ENCODE data around the gene DENND1A. TPM values are rescaled to one million over a fixed set of nuclear protein-coding genes. Genes with fewer than 3 reads are reported as not detected.

Gene DENND1A
- total RNA-seq, 1 donor from 2014 or later: 48.1 TPM

DNA sequence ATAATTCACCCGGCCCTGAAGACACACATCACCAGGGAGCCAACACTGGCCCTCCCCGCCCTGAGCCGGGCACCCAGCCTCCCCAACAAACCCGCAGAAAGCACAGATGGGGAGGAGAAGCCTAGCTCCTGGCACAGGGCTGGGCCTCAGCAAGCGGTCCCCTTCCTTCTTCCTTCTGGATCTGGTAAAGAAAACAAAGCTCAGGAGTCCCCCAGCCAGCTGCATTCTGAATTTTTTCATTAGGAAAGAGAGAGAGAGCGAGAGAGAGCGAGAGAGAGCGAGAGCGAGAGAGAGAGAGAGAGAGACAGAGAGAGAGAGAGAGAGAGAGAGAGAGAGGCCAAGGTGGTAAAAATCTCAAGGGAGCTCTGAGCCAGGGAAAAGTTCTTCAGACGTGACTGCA lies 378.2 kb downstream of the DENND1A start:
- TF ChIP-seq EZH2phosphoT487 (IDR thresholded peaks at IDR 0.05) (no peak), EZH2 (IDR thresholded peaks at IDR 0.05) (no peak)
- TF ChIP-seq, protein P1, sequence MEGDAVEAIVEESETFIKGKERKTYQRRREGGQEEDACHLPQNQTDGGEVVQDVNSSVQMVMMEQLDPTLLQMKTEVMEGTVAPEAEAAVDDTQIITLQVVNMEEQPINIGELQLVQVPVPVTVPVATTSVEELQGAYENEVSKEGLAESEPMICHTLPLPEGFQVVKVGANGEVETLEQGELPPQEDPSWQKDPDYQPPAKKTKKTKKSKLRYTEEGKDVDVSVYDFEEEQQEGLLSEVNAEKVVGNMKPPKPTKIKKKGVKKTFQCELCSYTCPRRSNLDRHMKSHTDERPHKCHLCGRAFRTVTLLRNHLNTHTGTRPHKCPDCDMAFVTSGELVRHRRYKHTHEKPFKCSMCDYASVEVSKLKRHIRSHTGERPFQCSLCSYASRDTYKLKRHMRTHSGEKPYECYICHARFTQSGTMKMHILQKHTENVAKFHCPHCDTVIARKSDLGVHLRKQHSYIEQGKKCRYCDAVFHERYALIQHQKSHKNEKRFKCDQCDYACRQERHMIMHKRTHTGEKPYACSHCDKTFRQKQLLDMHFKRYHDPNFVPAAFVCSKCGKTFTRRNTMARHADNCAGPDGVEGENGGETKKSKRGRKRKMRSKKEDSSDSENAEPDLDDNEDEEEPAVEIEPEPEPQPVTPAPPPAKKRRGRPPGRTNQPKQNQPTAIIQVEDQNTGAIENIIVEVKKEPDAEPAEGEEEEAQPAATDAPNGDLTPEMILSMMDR (IDR thresholded peaks at IDR 0.05): no peak
- H3K79me2 ChIP-seq (ENCODE audit: low read depth): no peaks in the 10 kb centered on the region
- Mint-ChIP-seq H3K27ac (no peak overlapping the region), H3K4me3 (peak overlapping the region; percentile 22), H3K27me3 (ENCODE audit: insufficient read depth, low read depth) (peaks cover 2% of the 10 kb centered on the region), H3K36me3 (no peaks in the 10 kb centered on the region), H3K4me1 (peaks cover 31% of the 10 kb centered on the region), H3K9me3 (no peaks in the 10 kb centered on the region)
- H3K27ac ChIP-seq: no peak overlapping the region
- no peaks in the 10 kb centered on the region for H3K27me3 ChIP-seq
- H2AFZ ChIP-seq (replicated peaks): no peak overlapping the region
- H3K9me3 ChIP-seq (ENCODE audit: low read depth): no peaks in the 10 kb centered on the region
- DNase-seq (ENCODE audit: low spot score): no peak
- no peaks in the 10 kb centered on the region for H4K20me1 ChIP-seq (ENCODE audit: low read depth)
- H3K4me3 ChIP-seq: no peak overlapping the region
- H3F3A ChIP-seq (ENCODE audit: low read depth): peaks cover 20% of the 10 kb centered on the region
- H3K36me3 ChIP-seq: no peaks in the 10 kb centered on the region
- peaks cover 34% of the 10 kb centered on the region for H3K4me1 ChIP-seq
- H3K9ac ChIP-seq: no peak overlapping the region
- peak overlapping the region; percentile 61 for H3K4me2 ChIP-seq

DNA sequence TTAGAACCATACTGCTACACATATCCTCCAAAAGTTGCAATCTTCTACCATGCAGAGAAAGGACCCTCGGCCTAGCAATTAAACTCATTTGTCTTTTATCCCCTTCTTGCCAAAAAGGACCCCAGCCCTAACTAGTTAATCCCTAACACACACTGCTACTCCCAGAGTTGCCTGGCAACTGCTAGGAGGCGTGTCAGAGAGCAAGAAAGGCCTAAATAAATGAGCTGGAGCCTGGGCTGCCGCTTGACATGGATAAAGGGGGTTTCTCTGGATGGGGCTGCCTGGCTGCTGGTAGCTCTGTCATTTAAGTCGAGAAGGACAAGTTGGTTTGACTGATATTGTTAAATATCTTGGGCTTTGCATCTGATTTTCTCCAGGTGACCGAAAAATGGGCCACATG lies 379.1 kb downstream of the DENND1A start:
- Mint-ChIP-seq H3K4me3 (peak overlapping the region; percentile 71), H3K9me3 (no peaks in the 10 kb centered on the region), H3K36me3 (no peaks in the 10 kb centered on the region), H3K27ac (peak overlapping the region; percentile 21), H3K27me3 (ENCODE audit: insufficient read depth, low read depth) (peaks cover 5% of the 10 kb centered on the region), H3K4me1 (peaks cover 31% of the 10 kb centered on the region)
- H3F3A ChIP-seq (ENCODE audit: low read depth): peaks cover 20% of the 10 kb centered on the region
- H3K4me1 ChIP-seq: peaks cover 34% of the 10 kb centered on the region
- no peaks in the 10 kb centered on the region for H3K27me3 ChIP-seq
- H3K4me2 ChIP-seq: peak overlapping the region; percentile 61
- H3K9ac ChIP-seq: no peak overlapping the region
- H3K79me2 ChIP-seq (ENCODE audit: low read depth): no peaks in the 10 kb centered on the region
- H3K4me3 ChIP-seq: peak overlapping the region; percentile 8
- DNase-seq (ENCODE audit: low spot score): peak; percentile 91
- no peak overlapping the region for H2AFZ ChIP-seq (replicated peaks)
- TF ChIP-seq EZH2phosphoT487 (IDR thresholded peaks at IDR 0.05) (no peak), EZH2 (IDR thresholded peaks at IDR 0.05) (no peak)
- TF ChIP-seq, protein P1 (IDR thresholded peaks at IDR 0.05): no peak
- no peaks in the 10 kb centered on the region for H3K9me3 ChIP-seq (ENCODE audit: low read depth)
- no peaks in the 10 kb centered on the region for H4K20me1 ChIP-seq (ENCODE audit: low read depth)
- H3K27ac ChIP-seq: no peak overlapping the region
- no peaks in the 10 kb centered on the region for H3K36me3 ChIP-seq

DNA sequence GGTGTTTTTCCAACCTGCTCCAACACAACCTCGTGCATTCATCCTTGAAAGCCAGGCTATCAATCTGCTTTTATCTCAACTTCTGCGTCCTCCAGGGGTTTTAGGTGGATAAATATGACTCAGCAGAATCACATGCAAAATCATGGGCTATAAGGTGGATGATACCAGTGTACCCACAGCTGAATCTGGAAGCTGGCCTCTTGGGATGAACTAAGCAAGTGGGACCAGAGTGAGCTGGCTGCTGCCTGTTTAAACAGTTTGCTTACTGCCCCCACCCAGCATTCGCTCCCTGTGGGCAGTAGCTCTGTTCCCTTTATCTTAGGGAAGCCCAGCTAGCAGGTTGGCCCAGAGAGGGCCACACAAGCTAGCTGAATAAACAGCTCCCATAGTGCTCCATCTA lies 379.9 kb downstream of the DENND1A start:
- no peak overlapping the region for H2AFZ ChIP-seq (replicated peaks)
- Mint-ChIP-seq H3K4me3 (peak overlapping the region; percentile 71), H3K4me1 (peaks cover 31% of the 10 kb centered on the region), H3K27ac (peak overlapping the region; percentile 21), H3K27me3 (ENCODE audit: insufficient read depth, low read depth) (peaks cover 8% of the 10 kb centered on the region), H3K9me3 (no peaks in the 10 kb centered on the region), H3K36me3 (no peaks in the 10 kb centered on the region)
- no peak overlapping the region for H3K27ac ChIP-seq
- H3K4me3 ChIP-seq: peak overlapping the region; percentile 8
- H3K4me1 ChIP-seq: peaks cover 34% of the 10 kb centered on the region
- no peak overlapping the region for H3K9ac ChIP-seq
- H3K9me3 ChIP-seq (ENCODE audit: low read depth): no peaks in the 10 kb centered on the region
- H4K20me1 ChIP-seq (ENCODE audit: low read depth): no peaks in the 10 kb centered on the region
- no peaks in the 10 kb centered on the region for H3K79me2 ChIP-seq (ENCODE audit: low read depth)
- DNase-seq (ENCODE audit: low spot score): peak; percentile 61
- H3K36me3 ChIP-seq: no peaks in the 10 kb centered on the region
- peak overlapping the region; percentile 61 for H3K4me2 ChIP-seq
- peaks cover 20% of the 10 kb centered on the region for H3F3A ChIP-seq (ENCODE audit: low read depth)
- no peaks in the 10 kb centered on the region for H3K27me3 ChIP-seq
- TF ChIP-seq, protein P1 (IDR thresholded peaks at IDR 0.05): no peak
- TF ChIP-seq EZH2phosphoT487 (IDR thresholded peaks at IDR 0.05) (no peak), EZH2 (IDR thresholded peaks at IDR 0.05) (no peak)
